ENCODE results near the gene RABL2A. TPM values are rescaled to one million over a fixed set of nuclear protein-coding genes. Genes with fewer than 3 reads are reported as not detected.
"Not testable (repeated sequence)": the region's sequence is repeated elsewhere in the genome, so short reads cannot be mapped to it uniquely, and the experiment has no call there.

RABL2A gene
- polyA plus RNA-seq, 4 donors: 37.6 to 46.1 (median 38.9) TPM

DNA sequence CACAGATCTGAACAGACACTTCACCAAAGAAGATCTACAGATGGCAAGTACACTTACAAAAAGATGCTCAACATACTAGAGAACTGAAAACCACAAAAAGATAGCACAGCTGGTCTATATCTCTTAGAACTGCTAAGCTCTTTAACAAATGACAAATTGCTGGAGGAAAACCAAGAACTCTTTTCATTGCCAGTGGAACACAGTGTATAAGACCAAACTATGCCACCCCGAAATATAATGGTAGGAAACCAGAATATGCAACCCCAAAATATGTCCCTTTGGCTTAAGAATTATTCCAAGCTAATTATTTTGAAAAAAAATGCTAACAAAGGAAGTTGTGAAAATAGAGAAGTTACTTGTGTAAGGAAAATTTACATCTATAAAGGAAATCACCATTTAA, 21.0 kb upstream of the RABL2A start:
- DNase-seq (ENCODE audit: low read depth in 4 of 4, low spot score in 3 of 4): not testable (repeated sequence)

DNA sequence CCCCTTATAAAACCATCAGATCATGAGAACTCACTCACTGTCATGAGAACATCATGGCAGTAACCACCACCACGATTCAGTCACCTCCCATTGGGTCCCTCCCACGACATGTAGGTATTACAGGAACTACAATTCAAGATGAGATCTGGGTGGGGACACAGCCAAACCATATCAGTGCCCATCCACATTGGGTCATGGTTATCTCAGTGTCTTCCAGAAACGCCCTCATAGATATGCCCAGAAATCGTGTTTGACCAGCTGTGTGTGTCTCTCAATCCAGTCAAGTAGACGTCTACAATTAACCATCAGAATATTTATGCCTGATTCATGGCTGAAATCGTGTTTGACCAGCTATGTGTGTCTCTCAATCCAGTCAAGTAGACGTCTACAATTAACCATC, 17.2 kb upstream of the RABL2A start:
- DNase-seq (ENCODE audit: low read depth in 4 of 4, low spot score in 3 of 4): not testable (repeated sequence)

DNA sequence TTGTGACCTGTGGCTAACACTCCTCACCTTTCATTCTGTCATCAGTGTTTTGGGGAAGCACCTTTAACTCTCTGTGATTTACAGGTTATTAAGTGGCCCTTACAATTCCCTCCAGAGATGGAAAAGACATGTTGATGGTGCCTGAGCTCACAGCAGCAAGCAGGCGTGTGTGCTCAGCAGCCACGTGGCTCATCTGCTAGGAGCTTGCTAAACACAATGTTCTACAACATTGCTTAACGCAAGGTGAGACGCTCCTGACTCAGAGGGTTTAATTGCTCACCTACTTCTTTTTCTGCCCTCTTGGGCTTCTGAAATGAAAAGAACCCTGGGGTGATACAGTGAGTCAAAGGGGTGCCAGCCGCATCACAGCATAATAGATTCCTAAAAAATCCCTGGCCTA, 6.1 kb upstream of the RABL2A start:
- DNase-seq (ENCODE audit: low read depth in 4 of 4, low spot score in 3 of 4): not testable (repeated sequence)

DNA sequence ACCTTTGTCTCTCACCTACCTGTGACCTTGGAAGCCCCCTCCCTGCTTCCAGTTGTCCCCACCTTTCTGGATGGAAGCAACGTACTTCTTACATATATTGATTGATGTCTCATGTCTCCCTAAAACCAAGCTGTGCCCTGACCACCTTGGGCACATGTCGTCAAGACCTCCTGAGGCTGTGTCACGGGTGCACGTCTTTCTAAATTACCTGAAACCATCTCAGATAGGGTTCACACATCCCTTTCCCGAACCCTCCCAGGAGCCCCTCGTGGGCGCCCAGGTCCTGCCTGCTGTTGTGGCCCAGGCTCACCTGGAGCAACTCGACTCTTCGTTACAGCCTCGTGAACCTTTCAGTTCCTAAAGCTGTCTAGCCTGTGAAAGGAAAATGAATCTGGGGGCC, 1.2 kb upstream of the RABL2A start:
- not testable (repeated sequence) for DNase-seq (ENCODE audit: low read depth in 4 of 4, low spot score in 3 of 4)

DNA sequence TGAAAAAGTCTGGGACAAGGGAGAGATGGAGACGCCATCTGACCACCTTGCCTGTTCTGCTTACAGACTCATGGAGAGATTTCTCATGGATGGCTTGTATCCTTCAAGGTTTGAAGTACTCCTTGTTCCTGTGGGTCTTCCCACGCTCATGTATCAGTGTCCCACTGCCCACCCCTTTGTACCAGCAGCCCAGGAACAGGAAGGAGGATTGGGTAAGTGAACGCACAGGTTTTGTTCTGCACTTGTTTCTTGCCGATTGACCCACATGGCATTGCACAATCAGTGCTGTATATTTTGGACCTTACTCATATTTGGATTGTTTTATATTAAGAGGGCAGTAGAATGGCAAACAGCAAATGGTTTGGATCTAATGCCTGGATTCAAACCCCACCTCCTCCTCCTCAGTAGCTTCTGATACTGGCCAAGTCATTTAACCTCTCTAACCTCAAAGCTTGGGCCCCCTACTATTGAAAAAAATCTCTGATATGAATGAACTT, 5.8 kb downstream of the RABL2A start:
- DNase-seq (ENCODE audit: low read depth in 4 of 4, low spot score in 3 of 4): not testable (repeated sequence)

DNA sequence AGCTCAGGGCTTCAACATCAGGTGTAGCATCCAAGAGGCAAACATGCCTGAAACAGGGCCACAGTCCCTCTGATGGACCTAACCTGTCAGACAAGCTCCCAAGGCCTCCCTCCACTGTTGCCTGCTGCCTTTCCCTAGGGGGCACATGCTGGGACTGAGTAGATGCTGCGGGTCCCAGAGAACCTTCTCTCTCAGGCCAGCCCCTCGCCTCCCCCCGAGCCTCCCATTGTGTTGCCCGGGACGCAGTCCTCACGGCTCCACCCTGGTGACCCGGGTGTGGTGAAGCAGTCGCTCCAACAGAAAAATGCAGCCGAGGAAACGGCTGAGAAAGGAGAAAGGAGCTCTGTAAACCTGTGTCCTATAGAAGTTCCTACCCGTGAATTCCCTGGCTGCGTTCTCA, 8.3 kb downstream of the RABL2A start:
- DNase-seq (ENCODE audit: low read depth in 4 of 4, low spot score in 3 of 4): not testable (repeated sequence)

DNA sequence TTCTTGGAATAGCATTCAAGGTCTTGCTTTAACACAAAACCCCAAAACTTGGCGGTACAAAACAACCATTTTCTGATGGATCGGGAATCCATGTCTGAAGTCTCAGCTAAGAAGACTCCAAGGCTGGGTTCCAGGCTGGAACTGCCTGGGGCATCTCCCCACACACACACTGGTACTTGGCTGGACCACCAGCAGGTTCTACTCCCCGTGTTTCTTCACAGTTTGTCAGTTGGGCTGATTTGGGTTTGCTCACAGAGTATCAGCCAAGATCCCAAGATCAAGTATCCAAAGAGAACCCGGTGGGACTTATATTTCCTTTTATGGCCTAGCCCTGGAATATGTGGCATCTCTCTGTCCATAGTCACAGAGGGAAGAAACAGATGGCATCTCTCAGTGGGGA, 9.2 kb downstream of the RABL2A start:
- not testable (repeated sequence) for DNase-seq (ENCODE audit: low read depth in 4 of 4, low spot score in 3 of 4)

DNA sequence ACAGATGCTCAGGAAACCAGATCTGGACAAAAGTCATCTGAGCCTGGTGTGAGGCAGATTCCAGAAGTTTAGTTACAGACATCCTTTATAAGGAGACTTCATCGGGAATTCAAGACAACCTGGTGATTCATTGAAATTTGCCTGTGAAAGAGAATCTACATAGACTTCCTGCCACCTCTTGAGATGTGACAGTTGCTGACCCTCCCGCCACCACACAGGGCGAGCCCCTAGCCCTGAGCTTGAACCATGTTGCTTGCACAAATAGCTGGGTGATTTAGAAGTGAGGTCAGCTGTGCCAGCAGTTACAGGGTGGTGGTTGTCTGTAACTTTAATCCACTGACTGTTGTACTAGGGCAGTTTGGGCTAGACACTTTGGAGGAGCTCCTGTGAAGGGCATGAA, 11.0 kb downstream of the RABL2A start:
- not testable (repeated sequence) for DNase-seq (ENCODE audit: low read depth in 4 of 4, low spot score in 3 of 4)

DNA sequence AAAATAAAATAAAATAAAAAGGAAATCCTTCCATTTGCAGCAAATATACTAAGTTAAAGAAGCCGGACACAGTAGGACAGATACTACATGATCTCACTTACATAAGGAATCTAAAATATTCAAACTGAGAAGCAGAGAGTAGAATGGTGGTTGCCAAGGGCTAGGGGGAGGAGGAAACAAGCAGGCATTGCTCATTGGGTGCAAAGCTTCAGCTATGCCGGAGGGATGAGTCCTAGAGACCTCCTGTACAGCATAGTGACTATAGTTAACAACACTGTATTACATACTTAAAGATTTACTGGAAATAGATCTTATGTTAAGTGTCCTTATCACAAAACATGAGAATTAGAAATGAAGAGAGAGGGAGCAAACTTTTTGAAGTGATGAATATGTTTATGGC, 19.2 kb downstream of the RABL2A start:
- not testable (repeated sequence) for DNase-seq (ENCODE audit: low read depth in 4 of 4, low spot score in 3 of 4)

DNA sequence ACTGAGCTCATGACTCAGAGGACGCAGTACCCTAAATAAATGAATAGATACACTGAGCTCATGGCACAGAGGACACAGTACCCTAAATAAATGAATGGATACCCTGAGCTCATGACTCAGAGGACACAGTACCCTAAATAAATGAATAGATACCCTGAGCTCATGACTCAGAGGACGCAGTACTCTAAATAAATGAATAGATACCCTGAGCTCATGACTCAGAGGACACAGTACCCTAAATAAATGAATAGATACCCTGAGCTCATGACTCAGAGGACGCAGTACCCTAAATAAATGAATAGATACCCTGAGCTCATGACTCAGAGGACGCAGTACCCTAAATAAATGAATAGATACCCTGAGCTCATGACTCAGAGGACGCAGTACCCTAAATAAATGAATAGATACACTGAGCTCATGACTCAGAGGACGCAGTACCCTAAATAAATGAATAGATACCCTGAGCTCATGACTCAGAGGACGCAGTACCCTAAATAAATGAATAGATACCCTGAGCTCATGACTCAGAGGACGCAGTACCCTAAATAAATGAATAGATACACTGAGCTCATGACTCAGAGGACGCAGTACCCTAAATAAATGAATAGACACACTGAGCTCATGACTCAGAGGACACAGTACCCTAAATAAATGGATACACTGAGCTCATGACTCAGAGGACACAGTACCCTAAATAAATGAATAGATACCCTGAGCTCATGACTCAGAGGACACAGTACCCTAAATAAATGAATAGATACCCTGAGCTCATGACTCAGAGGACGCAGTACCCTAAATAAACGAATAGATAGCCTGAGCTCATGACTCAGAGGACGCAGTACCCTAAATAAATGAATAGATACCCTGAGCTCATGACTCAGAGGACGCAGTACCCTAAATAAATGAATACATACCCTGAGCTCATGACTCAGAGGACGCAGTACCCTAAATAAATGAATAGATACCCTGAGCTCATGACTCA, 24.1 kb downstream of the RABL2A start:
- not testable (repeated sequence) for DNase-seq (ENCODE audit: low read depth in 4 of 4, low spot score in 3 of 4)

DNA sequence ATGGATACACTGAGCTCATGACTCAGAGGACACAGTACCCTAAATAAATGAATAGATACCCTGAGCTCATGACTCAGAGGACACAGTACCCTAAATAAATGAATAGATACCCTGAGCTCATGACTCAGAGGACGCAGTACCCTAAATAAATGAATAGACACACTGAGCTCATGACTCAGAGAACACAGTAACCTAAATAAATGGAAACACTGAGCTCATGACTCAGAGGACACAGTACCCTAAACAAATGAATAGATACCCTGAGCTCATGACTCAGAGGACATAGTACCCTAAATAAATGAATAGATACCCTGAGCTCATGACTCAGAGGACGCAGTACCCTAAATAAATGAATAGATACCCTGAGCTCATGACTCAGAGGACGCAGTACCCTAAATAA, 25.5 kb downstream of the RABL2A start:
- not testable (repeated sequence) for DNase-seq (ENCODE audit: low read depth in 4 of 4, low spot score in 3 of 4)

DNA sequence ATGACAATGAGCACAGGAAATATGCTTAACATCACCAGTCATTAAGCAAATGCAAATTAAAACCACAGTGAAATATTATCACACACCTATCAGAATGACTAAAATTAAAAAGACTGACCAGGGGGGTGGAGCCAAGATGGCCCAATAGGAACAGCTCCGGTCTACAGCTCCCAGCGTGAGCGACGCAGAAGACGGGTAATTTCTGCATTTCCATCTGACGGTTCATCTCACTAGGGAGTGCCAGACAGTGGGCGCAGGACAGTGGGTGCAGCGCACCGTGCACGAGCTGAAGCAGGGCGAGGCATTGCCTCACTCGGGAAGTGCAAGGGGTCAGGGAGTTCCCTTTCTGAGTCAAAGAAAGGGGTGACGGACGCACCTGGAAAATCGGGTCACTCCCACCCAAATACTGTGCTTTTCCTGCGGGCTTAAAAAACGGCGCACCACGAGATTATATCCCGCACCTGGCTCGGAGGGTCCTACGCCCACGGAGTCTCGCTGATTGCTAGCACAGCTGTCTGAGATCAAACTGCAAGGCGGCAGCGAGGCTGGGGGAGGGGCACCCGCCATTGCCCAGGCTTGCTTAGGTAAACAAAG, 29.1 kb downstream of the RABL2A start:
- DNase-seq (ENCODE audit: low read depth in 4 of 4, low spot score in 3 of 4): not testable (repeated sequence)

DNA sequence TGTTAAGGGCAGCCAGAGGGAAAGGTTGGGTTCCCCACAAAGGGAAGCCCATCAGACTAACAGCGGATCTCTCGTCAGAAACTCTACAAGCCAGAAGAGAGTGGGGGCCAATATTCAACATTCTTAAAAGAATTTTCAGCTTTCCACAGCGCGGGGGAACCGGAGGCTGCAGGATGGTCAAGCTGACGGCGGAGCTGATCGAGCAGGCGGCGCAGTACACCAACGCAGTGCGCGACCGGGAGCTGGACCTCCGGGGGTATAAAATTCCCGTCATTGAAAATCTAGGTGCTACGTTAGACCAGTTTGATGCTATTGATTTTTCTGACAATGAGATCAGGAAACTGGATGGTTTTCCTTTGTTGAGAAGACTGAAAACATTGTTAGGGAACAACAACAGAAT, 30.7 kb downstream of the RABL2A start:
- DNase-seq (ENCODE audit: low read depth in 4 of 4, low spot score in 3 of 4): not testable (repeated sequence)

DNA sequence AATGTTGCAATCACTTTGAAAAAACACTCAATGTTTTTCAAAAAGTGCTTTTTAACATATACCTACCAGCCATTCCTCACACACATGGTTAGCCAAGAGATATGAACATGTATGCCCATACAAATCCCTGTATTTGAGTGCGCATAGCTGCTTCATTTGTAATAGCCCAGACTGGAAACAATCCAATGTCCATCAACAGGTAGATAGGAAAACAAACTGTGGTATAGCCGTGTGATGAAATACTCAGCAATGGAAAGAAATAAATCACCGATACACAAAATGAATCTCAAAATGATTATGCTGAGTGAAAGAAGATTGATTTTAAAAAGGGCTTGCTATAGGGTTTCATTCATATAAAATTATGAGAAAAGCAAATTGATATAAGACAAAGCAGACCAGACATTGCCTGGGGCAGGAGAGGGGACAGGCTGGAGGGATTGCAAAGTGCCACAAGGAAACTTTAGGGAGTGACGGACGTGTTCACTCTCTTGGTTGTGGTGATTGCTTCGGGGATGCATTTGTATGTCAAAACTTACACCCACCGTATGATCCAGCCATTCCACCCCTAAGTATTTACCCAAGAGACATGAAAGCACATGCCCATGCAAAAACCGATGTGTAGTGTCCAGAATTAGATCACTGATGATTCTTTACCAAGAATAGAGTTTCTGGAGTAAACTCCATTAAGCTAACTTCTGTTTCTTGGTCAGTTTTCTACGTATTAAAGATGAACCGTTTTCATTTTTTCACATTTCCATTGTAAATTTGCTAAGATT, 36.4 kb downstream of the RABL2A start:
- DNase-seq (ENCODE audit: low read depth in 4 of 4, low spot score in 3 of 4): not testable (repeated sequence)

DNA sequence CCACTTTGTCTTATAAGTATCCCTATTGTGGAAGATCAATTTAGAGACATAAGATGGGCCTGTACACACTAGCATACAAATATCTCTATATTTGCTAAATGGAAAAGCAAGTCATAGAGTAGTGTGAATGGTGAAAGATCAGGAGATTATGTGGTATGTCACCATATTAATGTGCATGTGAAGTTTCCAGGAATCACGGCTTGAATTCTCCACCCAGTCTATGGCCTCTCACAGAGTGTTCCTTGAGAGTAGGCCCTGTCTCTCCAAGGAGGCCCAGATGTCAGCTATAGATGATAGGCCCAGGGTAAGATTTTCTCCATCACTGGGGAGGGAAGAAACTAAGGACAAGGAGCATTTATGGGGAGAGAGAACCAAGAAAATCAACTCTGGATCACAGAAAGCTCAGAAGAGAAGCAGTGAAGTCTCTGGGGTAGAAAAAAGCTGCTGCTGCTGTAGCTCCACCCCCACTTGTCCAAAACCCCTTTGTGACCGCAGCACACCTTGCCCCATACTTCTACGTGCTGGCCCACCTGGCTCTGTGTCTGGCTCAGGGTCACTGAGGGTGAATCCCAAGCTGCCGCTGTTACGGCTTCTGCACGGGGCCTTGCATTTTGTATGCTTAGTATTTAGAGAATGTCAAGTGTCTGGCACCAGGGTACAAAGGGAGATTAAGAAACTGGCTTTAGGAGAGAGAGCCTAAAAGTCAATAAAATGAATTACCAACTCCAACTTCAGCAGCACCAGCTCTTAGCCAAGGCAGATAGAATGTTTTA, 37.9 kb downstream of the RABL2A start:
- not testable (repeated sequence) for DNase-seq (ENCODE audit: low read depth in 4 of 4, low spot score in 3 of 4)

DNA sequence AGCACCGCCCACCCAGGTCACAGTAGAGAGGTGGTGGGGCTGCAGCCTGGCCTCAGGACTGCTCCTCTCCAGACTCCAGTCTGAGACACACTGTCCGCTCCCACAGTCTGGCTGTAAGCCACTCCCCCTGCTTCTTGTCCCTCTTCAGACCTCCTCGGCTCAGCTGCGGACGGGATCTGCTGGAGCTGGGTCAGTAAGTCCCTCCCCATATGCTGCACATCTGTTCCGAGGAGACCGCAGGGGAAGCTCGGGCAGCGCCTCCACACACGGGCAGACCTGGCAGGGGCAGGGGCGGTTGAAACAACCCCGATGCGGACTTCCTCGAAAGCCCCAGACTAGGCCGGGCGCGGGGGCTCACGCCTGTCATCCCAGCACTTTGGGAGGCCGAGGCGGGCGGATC, 41.9 kb downstream of the RABL2A start:
- not testable (repeated sequence) for DNase-seq (ENCODE audit: low read depth in 4 of 4, low spot score in 3 of 4)

DNA sequence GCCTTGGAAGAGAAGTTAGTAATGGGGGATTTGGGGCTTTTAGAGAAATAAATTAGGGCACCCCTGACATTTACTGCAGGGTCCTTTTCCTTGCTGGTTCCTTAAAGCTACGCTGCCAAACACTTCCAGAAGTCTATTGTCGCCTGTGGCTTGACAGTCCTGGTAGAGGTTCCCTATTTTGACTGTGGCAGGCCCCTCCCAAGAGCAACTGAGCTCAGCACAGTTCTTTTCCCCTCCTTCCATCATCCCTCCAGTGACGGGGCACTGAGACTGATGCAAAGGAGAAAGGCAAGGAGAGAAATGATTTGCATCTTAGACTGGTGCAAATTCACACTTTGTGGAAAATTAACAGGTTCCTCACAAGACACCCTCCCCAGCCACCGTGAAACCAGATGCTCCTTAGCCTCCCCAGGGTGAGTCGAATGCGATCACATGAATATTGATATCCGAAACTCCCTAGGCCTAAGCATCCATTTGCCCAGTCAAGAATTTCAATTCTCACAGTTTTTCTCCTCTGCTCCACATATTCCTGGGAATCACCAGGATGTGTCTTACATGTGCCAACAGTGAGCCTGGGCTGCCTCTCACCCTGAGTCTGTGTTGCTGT, 45.4 kb downstream of the RABL2A start:
- no peak for DNase-seq (ENCODE audit: low read depth in 4 of 4, low spot score in 3 of 4)

DNA sequence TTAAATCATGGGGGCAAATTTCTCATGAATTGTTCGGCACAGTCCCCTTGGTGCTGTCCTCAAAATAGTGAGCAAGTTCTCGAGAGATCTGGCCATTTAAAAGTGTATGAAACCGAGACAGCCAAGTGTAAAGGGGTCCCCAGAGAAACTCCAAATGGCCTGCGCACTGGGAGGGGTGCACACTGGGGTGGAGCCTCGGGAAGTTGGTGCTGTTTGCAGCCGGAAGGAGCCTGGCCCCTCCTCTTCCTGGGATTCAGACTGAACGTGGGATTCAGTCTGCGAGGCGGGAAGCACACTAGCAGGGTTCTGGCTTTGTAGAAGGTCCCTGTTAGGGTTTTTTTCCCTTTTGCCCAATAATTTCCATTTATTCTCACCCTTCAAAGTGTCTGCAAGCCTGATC, 48.8 kb downstream of the RABL2A start:
- DNase-seq (ENCODE audit: low read depth in 4 of 4, low spot score in 3 of 4): no peak

DNA sequence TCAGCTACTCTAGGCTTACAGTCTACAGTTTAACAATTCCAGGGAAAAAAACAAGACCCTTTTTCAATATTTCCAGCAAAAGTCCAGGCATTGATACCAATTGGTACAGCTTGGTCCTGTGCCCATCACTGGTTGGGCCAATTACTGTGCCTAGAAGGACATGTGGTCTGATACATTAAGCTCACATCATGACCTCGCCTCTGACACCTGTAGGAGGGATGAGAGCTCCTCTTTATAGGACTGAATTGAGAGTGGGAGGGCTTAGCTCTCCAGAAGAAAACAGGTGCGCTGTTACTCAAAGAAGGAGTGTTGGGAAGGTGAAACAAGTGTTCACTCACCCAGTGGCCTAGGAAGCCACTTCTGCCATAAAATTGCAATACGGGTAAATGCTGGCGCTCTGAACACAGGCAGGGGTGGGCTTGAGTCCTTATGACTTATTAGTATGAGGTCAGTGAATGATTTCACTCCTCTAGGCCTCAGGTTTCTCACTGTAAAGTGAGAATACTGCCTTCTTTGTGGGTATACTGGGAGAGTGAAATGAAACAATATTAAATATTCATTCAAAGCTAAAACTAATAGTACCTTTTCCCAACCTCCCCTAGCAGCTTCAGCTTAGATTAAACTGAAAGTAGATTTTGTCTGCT, 49.7 kb downstream of the RABL2A start:
- DNase-seq (ENCODE audit: low read depth in 4 of 4, low spot score in 3 of 4): no peak
